Mesothelial cell of epicardium (in vitro differentiated cells): ENCODE results near the gene OPHN1. TPM values are rescaled to one million over a fixed set of nuclear protein-coding genes. Genes with fewer than 3 reads are reported as not detected.
A peak's percentile ranks its signal among the peaks of the same experiment; 100 is the strongest.
"Not testable (repeated sequence)": the region's sequence is repeated elsewhere in the genome, so short reads cannot be mapped to it uniquely, and the experiment has no call there.

Experiments
- DNase-seq, 2 experiments: peaks; one replicate each; pipeline ENCODE4 v3.0.0; 2021; ENCODE audit warnings: low spot score in 2 of 2; ENCODE audit not compliant: unreplicated experiment in 2 of 2
- H3K27ac Mint-ChIP-seq: 2 replicates; pipeline ENCODE4 v1.8.0; 2021; ENCODE audit warnings: mixed read lengths
- H3K27me3 Mint-ChIP-seq: 2 replicates; pipeline ENCODE4 v1.8.0; 2021; ENCODE audit warnings: low read depth, mixed read lengths
- H3K36me3 Mint-ChIP-seq: 2 replicates; pipeline ENCODE4 v1.8.0; 2021; ENCODE audit warnings: mixed read lengths
- H3K4me1 Mint-ChIP-seq: 2 replicates; pipeline ENCODE4 v1.8.0; 2021; ENCODE audit warnings: mixed read lengths
- H3K4me3 Mint-ChIP-seq: 2 replicates; pipeline ENCODE4 v1.8.0; 2021; ENCODE audit warnings: mild to moderate bottlenecking, moderate library complexity, mixed read lengths
- H3K9me3 Mint-ChIP-seq: 2 replicates; pipeline ENCODE4 v1.8.0; 2021; ENCODE audit warnings: mixed read lengths
- CTCF ChIP-seq: fragments of 200-600 bp; sonication (generic); IDR thresholded peaks from one replicate; pipeline ENCODE4 v1.5.0; 2021; ENCODE audit warnings: antibody characterized with exemption; ENCODE audit not compliant: unreplicated experiment
- total RNA-seq: library from RNA; stranded (reverse); gene quantifications from 3 replicates; pipeline ENCODE4 v1.2.1, GENCODE V29; 2021

Gene OPHN1
- total RNA-seq, 1 donor from 2014 or later: 8.6 TPM

- no peaks in the 10 kb centered on the region for H3K36me3 Mint-ChIP-seq
- DNase-seq: no peak
- H3K4me1 Mint-ChIP-seq: peaks cover 4% of the 10 kb centered on the region
- H3K27ac Mint-ChIP-seq: no peak overlapping the region
- H3K9me3 Mint-ChIP-seq: peaks cover 17% of the 10 kb centered on the region
- H3K27me3 Mint-ChIP-seq: no peaks in the 10 kb centered on the region
- no peak for TF ChIP-seq CTCF
- no peak overlapping the region for H3K4me3 Mint-ChIP-seq
These were observed 30.3 kb downstream of the OPHN1 start for GRCh38 chrX:68403038-68403437.

- Mint-ChIP-seq H3K9me3 (peaks cover 19% of the 10 kb centered on the region), H3K4me3 (no peak overlapping the region)
These were observed 31.2 kb downstream of the OPHN1 start for GRCh38 chrX:68402094-68402493.

GRCh38 chrX:68398291-68398690 is 35.0 kb downstream of the OPHN1 start:
- TF ChIP-seq CTCF: no peak
- Mint-ChIP-seq H3K9me3 (peaks cover 19% of the 10 kb centered on the region), H3K27me3 (no peaks in the 10 kb centered on the region), H3K4me3 (no peak overlapping the region), H3K27ac (peak overlapping the region; percentile 43), H3K36me3 (no peaks in the 10 kb centered on the region), H3K4me1 (peaks cover 13% of the 10 kb centered on the region)
- DNase-seq: no peak

More at GRCh38 chrX:68402094-68402493, 31.2 kb downstream of the OPHN1 start:
- TF ChIP-seq CTCF: no peak
- Mint-ChIP-seq H3K27me3 (no peaks in the 10 kb centered on the region), H3K27ac (no peak overlapping the region), H3K36me3 (no peaks in the 10 kb centered on the region), H3K4me1 (peaks cover 9% of the 10 kb centered on the region)
- no peak for DNase-seq

GRCh38 chrX:68396953-68397352 is 36.3 kb downstream of the OPHN1 start:
- DNase-seq: no peak
- no peak for TF ChIP-seq CTCF
- H3K27ac Mint-ChIP-seq: peak overlapping the region; percentile 45
- peaks cover 16% of the 10 kb centered on the region for H3K9me3 Mint-ChIP-seq
- H3K27me3 Mint-ChIP-seq: no peaks in the 10 kb centered on the region
- H3K36me3 Mint-ChIP-seq: no peaks in the 10 kb centered on the region
- peaks cover 13% of the 10 kb centered on the region for H3K4me1 Mint-ChIP-seq
- no peak overlapping the region for H3K4me3 Mint-ChIP-seq

GRCh38 chrX:68389419-68389960 is 43.8 kb downstream of the OPHN1 start:
- not testable (repeated sequence) for H3K27me3 Mint-ChIP-seq, DNase-seq, H3K36me3 Mint-ChIP-seq, H3K27ac Mint-ChIP-seq, H3K4me1 Mint-ChIP-seq, H3K4me3 Mint-ChIP-seq
- H3K9me3 Mint-ChIP-seq: peaks cover 11% of the 10 kb centered on the region

GRCh38 chrX:68387776-68388175 is 45.5 kb downstream of the OPHN1 start:
- Mint-ChIP-seq H3K4me3 (no peak overlapping the region), H3K9me3 (peaks cover 13% of the 10 kb centered on the region), H3K27me3 (no peaks in the 10 kb centered on the region), H3K27ac (no peak overlapping the region), H3K4me1 (peaks cover 8% of the 10 kb centered on the region), H3K36me3 (peaks cover 2% of the 10 kb centered on the region)
- no peak for TF ChIP-seq CTCF
- no peak for DNase-seq
